ENCODE measurements around the gene MAD1L1.
"Not testable (repeated sequence)": the region's sequence is repeated elsewhere in the genome, so short reads cannot be mapped to it uniquely, and the experiment has no call there.

Gene MAD1L1

DNA sequence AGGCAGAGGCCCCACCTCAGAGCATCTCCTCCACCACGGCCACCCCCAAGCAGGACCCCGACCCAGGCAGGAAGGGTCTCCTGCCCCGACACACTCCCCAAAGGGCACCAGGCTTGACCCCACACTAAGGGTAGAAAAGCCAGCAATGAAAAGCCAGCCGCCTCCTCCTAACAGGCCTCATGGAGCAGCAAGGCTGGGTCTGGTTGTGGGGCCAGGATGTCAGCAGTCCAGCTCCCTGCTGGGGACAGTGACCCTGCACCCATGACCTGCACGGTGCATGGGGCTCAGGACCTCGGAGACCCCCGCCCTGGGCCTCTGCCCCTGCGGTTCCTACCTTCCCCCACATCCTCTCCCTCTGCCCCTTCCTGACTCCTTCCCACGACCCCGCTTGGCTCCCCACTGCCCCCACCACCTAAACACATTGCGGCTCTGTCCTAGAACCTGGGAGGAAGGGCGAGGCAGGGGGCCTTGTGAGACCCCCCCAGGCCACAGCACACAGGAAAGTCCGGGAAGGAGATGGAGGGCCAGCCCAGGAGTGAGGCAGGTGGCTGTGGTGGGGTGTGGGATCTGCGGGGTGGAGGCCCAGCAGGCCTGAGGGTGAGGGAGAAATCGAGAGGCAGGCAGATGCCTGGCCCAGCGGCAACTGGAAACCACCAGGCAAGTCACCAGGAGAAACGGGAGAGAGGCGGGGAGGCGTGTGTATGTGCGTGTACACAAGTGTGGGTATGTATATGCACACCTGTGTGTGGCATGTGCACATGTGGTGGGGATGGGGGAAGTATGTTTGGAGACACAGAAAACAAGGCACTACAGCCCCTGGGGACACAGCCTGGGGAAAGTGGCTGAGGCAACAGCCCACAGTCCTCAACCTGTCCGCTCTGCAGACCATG, 229.9 kb downstream of the MAD1L1 start:
- DNase-seq (ENCODE audit: low read depth), result no peak

- DNase-seq (ENCODE audit: low read depth), result no peak
Observed at GRCh38 chr7:2001601-2002442, 230.9 kb downstream of the MAD1L1 start.

GRCh38 chr7:2000746-2001321, 231.9 kb downstream of the MAD1L1 start:
- DNase-seq (ENCODE audit: low read depth), result no peak

- no peak for DNase-seq (ENCODE audit: low read depth)
Observed at GRCh38 chr7:2000153-2000687, 232.5 kb downstream of the MAD1L1 start.

DNA sequence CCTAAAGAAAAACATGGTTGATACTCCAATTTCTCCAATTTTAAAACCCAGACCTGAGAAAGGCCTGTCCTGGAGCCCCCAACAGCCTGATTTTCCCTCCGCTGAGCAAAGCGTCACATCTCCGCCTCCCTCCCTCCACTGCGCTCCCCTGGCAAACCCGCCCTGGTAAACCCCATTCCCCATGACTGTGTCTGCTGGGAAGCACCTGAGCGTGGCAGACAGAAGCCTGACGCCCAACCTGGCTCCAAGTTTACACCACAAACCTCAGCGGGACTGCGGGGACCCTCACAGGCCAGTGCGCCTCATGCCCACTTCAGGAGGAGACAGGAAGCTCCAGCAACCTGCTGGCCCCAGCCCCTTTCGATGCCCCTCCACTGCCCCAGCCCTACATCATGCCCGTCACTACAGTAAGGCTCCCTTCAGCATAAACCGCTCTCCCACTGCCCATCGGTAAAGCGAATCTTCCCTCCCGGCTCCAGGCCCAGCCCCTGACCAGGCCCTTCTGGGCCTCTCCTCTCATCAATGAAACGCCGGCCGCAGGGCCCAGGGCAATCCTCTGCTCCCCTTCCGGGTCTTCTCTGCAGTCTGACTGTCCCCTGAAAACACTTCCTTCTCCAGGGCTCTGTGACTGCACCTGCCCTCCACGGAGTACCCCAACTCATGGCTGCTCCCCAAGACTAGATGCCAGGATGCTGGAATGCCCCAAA, 233.3 kb downstream of the MAD1L1 start:
- DNase-seq (ENCODE audit: low read depth), result no peak

- DNase-seq (ENCODE audit: low read depth), result no peak
Observed at GRCh38 chr7:1998146-1998545, 234.6 kb downstream of the MAD1L1 start.

DNA sequence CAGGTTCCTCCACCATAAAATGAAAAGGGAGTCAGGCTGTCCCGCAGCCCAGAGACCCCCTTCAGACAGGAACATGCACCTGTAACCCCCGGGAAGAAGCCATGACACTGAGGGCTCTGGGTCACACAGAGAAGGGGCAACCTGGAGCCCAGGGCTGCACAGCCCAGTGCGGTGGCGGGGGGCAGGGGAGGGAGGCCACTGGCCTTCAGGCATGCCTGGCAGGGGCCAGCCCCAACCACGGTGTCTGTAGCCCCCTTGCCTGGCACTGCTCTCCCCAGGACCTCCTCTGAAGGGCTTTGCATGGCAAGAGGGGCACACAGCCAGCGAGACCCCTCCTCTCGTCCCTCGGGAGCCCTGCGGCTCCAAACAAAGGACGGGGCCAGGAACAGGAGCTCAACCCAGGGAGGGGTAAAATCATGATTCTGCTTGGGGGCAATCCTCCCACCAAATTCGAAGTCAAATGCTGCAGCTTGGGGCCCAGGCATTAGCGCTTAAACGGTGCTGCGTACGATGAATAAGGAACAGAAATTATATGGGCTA, 235.1 kb downstream of the MAD1L1 start:
- no peak for DNase-seq (ENCODE audit: low read depth)

GRCh38 chr7:1996816-1997215, 235.9 kb downstream of the MAD1L1 start:
- no peak for DNase-seq (ENCODE audit: low read depth)

DNA sequence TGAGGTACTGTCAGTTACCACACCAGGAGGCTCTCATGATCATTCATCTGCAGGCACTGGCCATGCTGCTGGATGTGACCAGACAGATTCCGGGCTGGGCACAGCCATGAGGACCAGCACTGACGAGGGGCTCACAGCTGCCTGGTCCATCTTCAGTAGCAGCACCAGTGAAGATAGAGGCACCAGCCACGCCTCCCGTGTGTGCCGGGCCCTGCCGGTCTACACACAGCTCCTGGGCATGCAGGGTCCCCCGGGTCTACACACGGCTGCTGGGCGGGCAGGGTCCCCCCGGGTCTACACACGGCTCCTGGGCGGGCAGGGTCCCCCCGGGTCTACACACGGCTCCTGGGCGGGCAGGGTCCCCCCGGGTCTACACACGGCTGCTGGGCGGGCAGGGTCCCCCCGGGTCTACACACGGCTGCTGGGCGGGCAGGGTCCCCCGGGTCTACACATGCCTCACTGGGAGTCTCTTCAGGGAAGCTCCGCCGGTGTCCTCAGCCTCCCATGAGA, 236.8 kb downstream of the MAD1L1 start:
- not testable (repeated sequence) for DNase-seq (ENCODE audit: low read depth)

- no peak for DNase-seq (ENCODE audit: low read depth)
Observed at GRCh38 chr7:1995426-1995825, 237.3 kb downstream of the MAD1L1 start.

- DNase-seq (ENCODE audit: low read depth), result no peak
Observed at GRCh38 chr7:1994931-1995330, 237.8 kb downstream of the MAD1L1 start.

GRCh38 chr7:1993776-1994740, 238.7 kb downstream of the MAD1L1 start:
- DNase-seq (ENCODE audit: low read depth), result no peak

GRCh38 chr7:1993031-1993695, 239.6 kb downstream of the MAD1L1 start:
- no peak for DNase-seq (ENCODE audit: low read depth)

DNA sequence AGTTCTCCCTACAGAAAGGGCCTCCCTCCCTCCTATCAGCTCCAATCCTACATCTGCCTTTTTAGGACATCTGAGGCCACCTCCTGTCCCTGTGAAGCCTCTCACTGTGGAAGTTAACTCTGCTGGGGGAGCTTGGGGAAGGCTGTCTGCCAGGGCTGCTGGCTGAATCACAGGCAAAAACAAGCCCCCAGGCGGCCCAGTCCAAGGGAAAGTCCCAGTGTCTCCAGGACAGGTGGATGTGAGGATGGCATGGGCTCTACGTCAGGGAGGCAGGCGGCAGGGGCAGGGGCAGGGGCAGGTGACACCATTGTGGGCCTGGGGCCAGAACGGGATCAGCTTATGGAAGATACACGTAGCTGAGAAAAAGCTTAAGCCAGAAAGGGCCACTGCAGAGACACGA, 240.2 kb downstream of the MAD1L1 start:
- no peak for DNase-seq (ENCODE audit: low read depth)

DNA sequence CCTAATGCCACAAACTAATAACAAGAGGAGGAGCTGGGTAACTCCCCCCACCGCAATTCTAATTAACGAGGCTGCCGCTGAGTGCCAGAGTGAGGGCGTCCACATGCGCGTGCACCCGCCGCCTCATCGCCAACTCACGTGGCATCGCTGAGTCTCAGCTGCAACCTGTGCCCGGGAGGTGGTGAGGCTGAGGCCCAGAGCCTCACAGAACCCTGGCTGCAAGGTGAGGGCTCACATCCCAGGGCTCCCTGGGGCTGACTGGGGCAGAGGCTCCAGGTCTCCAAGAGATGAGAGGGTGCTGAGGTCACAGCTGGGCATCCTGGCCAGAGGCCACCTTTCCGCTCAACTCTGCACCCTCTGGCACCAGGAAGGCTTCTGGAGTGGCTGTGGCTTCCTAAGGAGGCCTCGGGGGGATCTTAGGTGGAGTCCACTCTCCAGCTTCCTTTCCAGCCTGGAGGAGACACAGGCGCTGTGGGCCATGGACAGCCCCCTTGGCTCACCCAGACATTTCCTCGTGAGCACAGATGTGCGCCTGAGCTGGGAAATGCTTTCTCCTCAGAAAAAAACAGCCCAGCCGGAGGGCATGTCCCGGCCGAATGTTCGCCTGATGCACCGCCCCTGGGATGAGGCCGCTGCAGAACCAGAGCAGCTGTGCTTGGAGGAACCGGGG, 242.6 kb downstream of the MAD1L1 start:
- DNase-seq (ENCODE audit: low read depth), result no peak

- DNase-seq (ENCODE audit: low read depth), result no peak
Observed at GRCh38 chr7:1989049-1989860, 243.5 kb downstream of the MAD1L1 start.

GRCh38 chr7:1988533-1988930, 244.2 kb downstream of the MAD1L1 start:
- DNase-seq (ENCODE audit: low read depth), result no peak
